Measurements from ENCODE around the gene WDR90. TPM values are rescaled to one million over a fixed set of nuclear protein-coding genes. Genes with fewer than 3 reads are reported as not detected.
A peak's percentile ranks its signal among the peaks of the same experiment; 100 is the strongest.

The WDR90 gene
- total and polyA plus RNA-seq, 3 experiments from 2014 or later = 1.4 to 78.4 (median 69.6) TPM

- Histone ChIP-seq H3K9me3 (ENCODE audit: low read length) (no peaks in the 10 kb centered on the region), H3K4me1 (ENCODE audit: insufficient read depth, low read length) (peaks cover 30% of the 10 kb centered on the region), H3K27me3 (ENCODE audit: insufficient read depth, low read length, poor library complexity, severe bottlenecking) (no peaks in the 10 kb centered on the region), H3K27ac (ENCODE audit: low read depth, low read length) (no peak overlapping the region), H3K4me3 (ENCODE audit: low read length) (no peak overlapping the region), H3K36me3 (ENCODE audit: insufficient read depth, low read length) (no peaks in the 10 kb centered on the region)
- peaks cover 0 to 7% of the 10 kb centered on the region in 2 donors for H3K27me3 Mint-ChIP-seq
- ChIA-PET POLR2A (no interaction called here), CTCF (no interaction called here)
- H3K27ac Mint-ChIP-seq = peak overlapping the region in 1 of 8 donors; percentile 80
- H3K36me3 Mint-ChIP-seq = peaks cover 0 to 10% (median 0%) of the 10 kb centered on the region in 3 donors
- H3K9me3 Mint-ChIP-seq = peaks cover 0 to 3% (median 0%) of the 10 kb centered on the region in 5 donors
- DNase-seq = no peak
- peak overlapping the region in 3 of 7 donors; percentile 13 to 68 (median 28) for H3K4me3 Mint-ChIP-seq
- peaks cover 0 to 28% (median 13%) of the 10 kb centered on the region in 3 donors for H3K4me1 Mint-ChIP-seq
Observed at GRCh38 chr16:638836-639235, 10.3 kb upstream of the WDR90 start.

DNA sequence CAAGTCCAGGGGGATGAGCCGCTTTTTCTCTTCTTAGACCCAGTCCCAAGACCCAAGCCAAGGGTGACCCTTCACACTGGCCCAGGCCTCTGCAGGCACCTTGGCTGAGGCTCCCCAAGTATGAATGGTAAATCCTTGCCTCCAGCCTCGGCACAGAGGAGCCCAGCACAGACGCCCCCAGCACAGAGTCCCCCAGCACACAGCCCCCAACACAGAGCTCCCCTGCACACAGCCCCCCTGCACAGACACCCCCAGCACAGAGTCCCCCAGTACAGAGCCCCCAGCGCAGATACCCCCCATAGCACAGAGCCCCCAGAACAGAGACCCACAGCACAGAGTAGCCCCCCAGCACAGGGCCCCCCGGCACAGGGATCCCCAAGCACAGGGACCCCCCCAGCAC lies 8.6 kb upstream of the WDR90 start:
- Histone ChIP-seq H3K4me1 (ENCODE audit: insufficient read depth, low read length) (peaks cover 23% of the 10 kb centered on the region), H3K36me3 (ENCODE audit: insufficient read depth, low read length) (no peaks in the 10 kb centered on the region), H3K27ac (ENCODE audit: low read depth, low read length) (no peak overlapping the region), H3K27me3 (ENCODE audit: insufficient read depth, low read length, poor library complexity, severe bottlenecking) (no peaks in the 10 kb centered on the region), H3K9me3 (ENCODE audit: low read length) (no peaks in the 10 kb centered on the region), H3K4me3 (ENCODE audit: low read length) (no peak overlapping the region)
- Mint-ChIP-seq H3K9me3 (peaks cover 0 to 3% (median 0%) of the 10 kb centered on the region in 5 donors), H3K4me1 (peaks cover 0 to 24% (median 16%) of the 10 kb centered on the region in 3 donors), H3K4me3 (peak overlapping the region; percentile 8 to 77 (median 50)), H3K36me3 (peaks cover 0 to 6% (median 0%) of the 10 kb centered on the region in 3 donors), H3K27ac (peak overlapping the region in 2 of 8 donors; percentile 50 to 94), H3K27me3 (peaks cover 0 to 7% of the 10 kb centered on the region in 2 donors)
- DNase-seq = no peak
- ChIA-PET POLR2A (no interaction called here), CTCF (no interaction called here)

DNA sequence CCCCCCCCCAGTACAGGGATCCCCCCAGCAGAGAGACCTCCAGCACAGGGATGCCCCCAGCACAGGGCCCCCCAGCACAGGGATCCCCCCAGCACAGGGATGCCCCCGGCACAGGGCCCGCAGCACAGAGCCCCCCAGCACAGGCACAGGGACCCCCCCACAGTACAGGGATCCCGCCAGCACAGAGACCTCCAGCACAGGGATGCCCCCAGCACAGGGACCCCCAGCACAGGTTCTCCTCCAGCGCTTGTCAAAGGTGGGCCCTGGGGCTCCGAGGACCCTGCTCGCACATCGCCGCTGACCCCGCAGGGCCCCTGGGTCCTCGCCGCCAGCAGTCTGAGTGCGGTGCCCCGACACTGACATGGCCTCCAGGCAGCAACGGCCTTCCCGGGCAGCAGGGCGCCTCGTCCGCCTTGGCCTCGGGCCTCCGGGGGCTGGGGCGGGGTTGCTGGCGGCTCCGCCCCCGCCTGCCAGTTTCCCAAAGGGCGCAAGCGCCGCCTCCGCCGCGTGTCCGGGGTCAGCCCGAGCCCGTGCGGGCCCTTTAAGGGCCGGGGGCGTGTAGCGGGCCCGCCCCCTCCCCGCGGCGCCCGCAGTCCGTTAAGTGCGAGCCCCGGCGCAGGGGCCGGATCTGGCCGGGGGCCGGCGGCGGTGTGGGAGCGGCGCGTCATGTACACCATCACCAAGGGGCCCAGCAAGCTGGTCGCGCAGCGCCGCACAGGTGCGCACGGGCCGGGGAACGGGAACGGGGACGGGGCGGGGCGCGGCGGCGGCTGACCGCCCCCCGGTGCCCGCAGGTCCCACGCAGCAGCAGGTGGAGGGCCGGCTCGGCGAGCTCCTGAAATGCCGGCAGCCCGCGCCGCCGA lies 7.6 kb upstream of the WDR90 start, which contains the start of gene MCRIP2:
MCRIP2 (plus strand) TSS at position 503 of the 863 bp plus-strand sequence; CDS start at position 667, 164 bp downstream.
- ChIA-PET POLR2A (no interaction called here), CTCF (no interaction called here)
- peaks cover 0 to 3% (median 0%) of the 10 kb centered on the region in 3 donors for H3K36me3 Mint-ChIP-seq
- H3K9me3 Mint-ChIP-seq = peaks cover 0 to 3% (median 0%) of the 10 kb centered on the region in 5 donors
- DNase-seq = peak; percentile 41 to 69 (median 51)
- no peaks in the 10 kb centered on the region for H3K36me3 ChIP-seq (ENCODE audit: insufficient read depth, low read length)
- H3K27me3 ChIP-seq (ENCODE audit: insufficient read depth, low read length, poor library complexity, severe bottlenecking) = no peaks in the 10 kb centered on the region
- peaks cover 0 to 21% (median 12%) of the 10 kb centered on the region in 3 donors for H3K4me1 Mint-ChIP-seq
- H3K27ac ChIP-seq (ENCODE audit: low read depth, low read length) = peak within 1 kb of the TSS; percentile 73
- peak within 1 kb of the TSS in 5 of 8 donors; percentile 50 to 94 (median 69) for H3K27ac Mint-ChIP-seq
- H3K4me1 ChIP-seq (ENCODE audit: insufficient read depth, low read length) = peaks cover 23% of the 10 kb centered on the region
- no peaks in the 10 kb centered on the region for H3K9me3 ChIP-seq (ENCODE audit: low read length)
- peaks cover 0 to 3% of the 10 kb centered on the region in 2 donors for H3K27me3 Mint-ChIP-seq
- H3K4me3 ChIP-seq (ENCODE audit: low read length) = peak within 1 kb of the TSS; percentile 45
- peak within 1 kb of the TSS; percentile 58 to 90 (median 72) for H3K4me3 Mint-ChIP-seq

- Mint-ChIP-seq H3K27me3 (no peaks in the 10 kb centered on the region), H3K4me1 (peaks cover 0 to 22% (median 10%) of the 10 kb centered on the region in 3 donors), H3K9me3 (no peaks in the 10 kb centered on the region), H3K27ac (peak overlapping the region in 3 of 8 donors; percentile 54 to 73 (median 69)), H3K4me3 (peak overlapping the region; percentile 58 to 90 (median 70)), H3K36me3 (no peaks in the 10 kb centered on the region)
- H3K9me3 ChIP-seq (ENCODE audit: low read length) = no peaks in the 10 kb centered on the region
- ChIA-PET POLR2A (no interaction called here), CTCF (no interaction called here)
- peak overlapping the region; percentile 47 for H3K27ac ChIP-seq (ENCODE audit: low read depth, low read length)
- no peaks in the 10 kb centered on the region for H3K36me3 ChIP-seq (ENCODE audit: insufficient read depth, low read length)
- peak in 2 of 5 donors; percentile 18 to 25 for DNase-seq
- H3K4me3 ChIP-seq (ENCODE audit: low read length) = peak overlapping the region; percentile 45
- H3K27me3 ChIP-seq (ENCODE audit: insufficient read depth, low read length, poor library complexity, severe bottlenecking) = no peaks in the 10 kb centered on the region
- H3K4me1 ChIP-seq (ENCODE audit: insufficient read depth, low read length) = peaks cover 21% of the 10 kb centered on the region
Observed at GRCh38 chr16:642189-643049, 6.7 kb upstream of the WDR90 start.

GRCh38 chr16:643050-643368 lies 6.2 kb upstream of the WDR90 start:
- ChIA-PET POLR2A (no interaction called here), CTCF (no interaction called here)
- peak overlapping the region; percentile 59 to 90 (median 72) for H3K4me3 Mint-ChIP-seq

DNA sequence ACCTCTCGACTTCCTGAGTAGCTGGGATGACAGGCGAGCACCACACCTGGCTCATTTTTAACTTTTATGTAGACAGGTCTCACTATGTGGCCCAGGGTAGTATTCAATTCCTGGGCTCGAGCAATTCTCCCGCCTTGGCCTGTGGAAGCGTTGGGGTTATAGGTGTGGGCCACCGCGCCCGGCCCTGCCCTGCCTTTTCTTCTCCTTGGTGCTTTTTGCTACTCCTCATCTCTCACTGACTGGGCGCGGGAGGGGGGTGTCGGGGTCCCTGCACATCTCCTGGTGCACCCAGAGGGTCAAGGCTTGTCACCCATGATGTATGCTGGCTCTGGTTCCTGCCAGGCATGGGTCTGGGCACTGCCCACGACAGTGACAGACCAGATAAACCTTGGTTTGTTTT lies 4.6 kb upstream of the WDR90 start:
- Mint-ChIP-seq H3K27ac (peak overlapping the region in 2 of 8 donors; percentile 33 to 43), H3K9me3 (no peaks in the 10 kb centered on the region), H3K27me3 (no peaks in the 10 kb centered on the region), H3K4me3 (peak overlapping the region in 3 of 7 donors; percentile 24 to 82 (median 72)), H3K4me1 (peaks cover 0 to 23% (median 13%) of the 10 kb centered on the region in 3 donors), H3K36me3 (no peaks in the 10 kb centered on the region)
- no peak overlapping the region for H3K27ac ChIP-seq (ENCODE audit: low read depth, low read length)
- no peaks in the 10 kb centered on the region for H3K27me3 ChIP-seq (ENCODE audit: insufficient read depth, low read length, poor library complexity, severe bottlenecking)
- ChIA-PET CTCF (no interaction called here), POLR2A (no interaction called here)
- no peaks in the 10 kb centered on the region for H3K36me3 ChIP-seq (ENCODE audit: insufficient read depth, low read length)
- peaks cover 28% of the 10 kb centered on the region for H3K4me1 ChIP-seq (ENCODE audit: insufficient read depth, low read length)
- DNase-seq = no peak
- no peak overlapping the region for H3K4me3 ChIP-seq (ENCODE audit: low read length)
- H3K9me3 ChIP-seq (ENCODE audit: low read length) = no peaks in the 10 kb centered on the region

More at GRCh38 chr16:643050-643368, 6.2 kb upstream of the WDR90 start:
- Mint-ChIP-seq H3K27me3 (no peaks in the 10 kb centered on the region), H3K27ac (peak overlapping the region in 1 of 8 donors; percentile 69), H3K36me3 (no peaks in the 10 kb centered on the region), H3K4me1 (peaks cover 0 to 18% (median 10%) of the 10 kb centered on the region in 3 donors), H3K9me3 (no peaks in the 10 kb centered on the region)
- H3K9me3 ChIP-seq (ENCODE audit: low read length) = no peaks in the 10 kb centered on the region
- no peaks in the 10 kb centered on the region for H3K27me3 ChIP-seq (ENCODE audit: insufficient read depth, low read length, poor library complexity, severe bottlenecking)
- no peaks in the 10 kb centered on the region for H3K36me3 ChIP-seq (ENCODE audit: insufficient read depth, low read length)
- DNase-seq = no peak
- H3K4me1 ChIP-seq (ENCODE audit: insufficient read depth, low read length) = peaks cover 20% of the 10 kb centered on the region
- H3K27ac ChIP-seq (ENCODE audit: low read depth, low read length) = peak overlapping the region; percentile 47
- H3K4me3 ChIP-seq (ENCODE audit: low read length) = no peak overlapping the region

DNA sequence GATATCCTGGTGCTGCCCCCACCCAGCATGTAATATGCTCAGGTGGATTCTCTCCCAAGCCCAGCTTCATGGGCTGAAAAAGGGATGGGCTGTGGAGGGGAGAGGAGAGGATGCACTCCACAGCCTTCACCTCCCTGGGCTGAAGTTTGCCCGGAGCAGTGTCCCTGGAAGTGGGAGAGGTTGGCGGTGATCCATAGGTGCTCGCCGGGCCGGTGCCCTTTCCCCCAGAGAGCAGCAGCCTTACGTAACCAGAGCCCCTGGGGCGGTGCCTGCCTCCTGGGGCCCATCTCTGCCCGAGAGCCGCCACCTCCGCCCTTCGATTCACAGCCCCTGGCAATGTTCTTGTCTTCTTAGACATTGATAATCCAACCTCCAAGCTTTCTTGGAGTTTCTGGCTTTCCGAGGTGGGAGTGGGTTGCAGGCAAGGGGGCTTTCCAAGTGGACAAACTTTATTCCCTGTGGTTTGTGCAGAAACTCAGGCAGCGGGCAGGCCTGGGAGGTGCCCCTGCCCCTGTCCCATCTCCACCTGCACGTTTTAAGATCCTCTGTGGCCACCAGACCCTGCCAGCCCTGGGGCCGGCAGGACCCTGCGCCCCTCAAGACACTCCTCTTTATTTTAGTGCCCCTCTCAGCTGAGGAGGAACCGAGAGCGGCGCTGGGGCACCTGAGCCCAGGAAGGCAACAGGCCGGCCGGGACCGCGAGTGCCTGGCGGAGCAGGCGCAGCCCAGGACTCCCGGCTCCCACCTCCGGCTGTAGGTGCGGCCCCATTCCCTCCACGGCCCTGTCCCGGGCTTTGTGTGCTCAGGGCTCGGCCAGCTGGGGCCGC lies 3.1 kb upstream of the WDR90 start:
- Mint-ChIP-seq H3K36me3 (no peaks in the 10 kb centered on the region), H3K27ac (no peak overlapping the region), H3K9me3 (no peaks in the 10 kb centered on the region), H3K4me3 (peak overlapping the region in 1 of 7 donors; percentile 82), H3K4me1 (peaks cover 0 to 29% (median 13%) of the 10 kb centered on the region in 3 donors), H3K27me3 (no peaks in the 10 kb centered on the region)
- ChIA-PET POLR2A (no interaction called here), CTCF (no interaction called here)
- Histone ChIP-seq H3K4me3 (ENCODE audit: low read length) (no peak overlapping the region), H3K27me3 (ENCODE audit: insufficient read depth, low read length, poor library complexity, severe bottlenecking) (no peaks in the 10 kb centered on the region), H3K27ac (ENCODE audit: low read depth, low read length) (no peak overlapping the region), H3K9me3 (ENCODE audit: low read length) (no peaks in the 10 kb centered on the region), H3K4me1 (ENCODE audit: insufficient read depth, low read length) (peaks cover 27% of the 10 kb centered on the region), H3K36me3 (ENCODE audit: insufficient read depth, low read length) (no peaks in the 10 kb centered on the region)
- DNase-seq = no peak
